Measurements from ENCODE around the gene BPTF. TPM values are rescaled to one million over a fixed set of nuclear protein-coding genes. Genes with fewer than 3 reads are reported as not detected.

BPTF gene
- total RNA-seq, 1 donor from 2014 or later = 135 TPM

GRCh38 chr17:67830440-67830839 lies 5.1 kb downstream of the BPTF start:
- Mint-ChIP-seq H3K27ac (peak overlapping the region; percentile 78), H3K9me3 (no peaks in the 10 kb centered on the region), H3K36me3 (peaks cover 12% of the 10 kb centered on the region), H3K4me1 (ENCODE audit: unreplicated experiment) (peaks cover 37% of the 10 kb centered on the region), H3K4me3 (peak overlapping the region; percentile 2), H3K27me3 (no peaks in the 10 kb centered on the region)
- TF ChIP-seq CTCF (conservative IDR thresholded peaks at IDR 0.05) = no peak
- peak; percentile 10 for DNase-seq (ENCODE audit: extremely low spot score, unreplicated experiment)

- TF ChIP-seq CTCF (conservative IDR thresholded peaks at IDR 0.05) = no peak
- H3K9me3 Mint-ChIP-seq = no peaks in the 10 kb centered on the region
- peaks cover 12% of the 10 kb centered on the region for H3K36me3 Mint-ChIP-seq
- H3K4me3 Mint-ChIP-seq = peak overlapping the region; percentile 35
- DNase-seq (ENCODE audit: extremely low spot score, unreplicated experiment) = peak; percentile 4
- H3K27me3 Mint-ChIP-seq = no peaks in the 10 kb centered on the region
- H3K4me1 Mint-ChIP-seq (ENCODE audit: unreplicated experiment) = peaks cover 40% of the 10 kb centered on the region
- peak overlapping the region; percentile 78 for H3K27ac Mint-ChIP-seq
Observed at GRCh38 chr17:67831268-67831667, 6.0 kb downstream of the BPTF start.

- no peak for TF ChIP-seq CTCF (conservative IDR thresholded peaks at IDR 0.05)
- Mint-ChIP-seq H3K4me3 (no peak overlapping the region), H3K9me3 (no peaks in the 10 kb centered on the region), H3K36me3 (peaks cover 7% of the 10 kb centered on the region), H3K4me1 (ENCODE audit: unreplicated experiment) (peaks cover 35% of the 10 kb centered on the region), H3K27me3 (no peaks in the 10 kb centered on the region), H3K27ac (no peak overlapping the region)
- no peak for DNase-seq (ENCODE audit: extremely low spot score, unreplicated experiment)
Observed at GRCh38 chr17:67833134-67833533, 7.8 kb downstream of the BPTF start.

GRCh38 chr17:67833946-67834631 lies 8.8 kb downstream of the BPTF start:
- H3K36me3 Mint-ChIP-seq = peaks cover 7% of the 10 kb centered on the region
- H3K27me3 Mint-ChIP-seq = no peaks in the 10 kb centered on the region
- H3K4me1 Mint-ChIP-seq (ENCODE audit: unreplicated experiment) = peaks cover 35% of the 10 kb centered on the region
- H3K27ac Mint-ChIP-seq = no peak overlapping the region
- peak; percentile 24 for TF ChIP-seq CTCF (conservative IDR thresholded peaks at IDR 0.05)
- H3K9me3 Mint-ChIP-seq = no peaks in the 10 kb centered on the region
- no peak overlapping the region for H3K4me3 Mint-ChIP-seq
- DNase-seq (ENCODE audit: extremely low spot score, unreplicated experiment) = peak; percentile 4

- peaks cover 32% of the 10 kb centered on the region for H3K4me1 Mint-ChIP-seq (ENCODE audit: unreplicated experiment)
- DNase-seq (ENCODE audit: extremely low spot score, unreplicated experiment) = peak; percentile 8
- H3K27me3 Mint-ChIP-seq = no peaks in the 10 kb centered on the region
- no peak overlapping the region for H3K27ac Mint-ChIP-seq
- H3K4me3 Mint-ChIP-seq = no peak overlapping the region
- H3K36me3 Mint-ChIP-seq = peaks cover 7% of the 10 kb centered on the region
- TF ChIP-seq CTCF (conservative IDR thresholded peaks at IDR 0.05) = no peak
- no peaks in the 10 kb centered on the region for H3K9me3 Mint-ChIP-seq
Observed at GRCh38 chr17:67834634-67835033, 9.3 kb downstream of the BPTF start.

Data from type B pancreatic cell (in vitro differentiated cells).